Stimulated activated CD8-positive, alpha-beta memory T cell treated with anti-CD3 and anti-CD28 coated beads, Interleukin-15, amount 100 ng/mL, for 4 hours (primary cell): Measurements from ENCODE around the gene TMPRSS3.
"Not testable (repeated sequence)": the region's sequence is repeated elsewhere in the genome, so short reads cannot be mapped to it uniquely, and the experiment has no call there.

Source experiments
- DNase-seq, 2 donors: peaks; one replicate each; pipeline ENCODE4 v3.0.0-alpha.2; 2020; ENCODE audit warnings: low read depth in 2 of 2

The TMPRSS3 gene

DNA sequence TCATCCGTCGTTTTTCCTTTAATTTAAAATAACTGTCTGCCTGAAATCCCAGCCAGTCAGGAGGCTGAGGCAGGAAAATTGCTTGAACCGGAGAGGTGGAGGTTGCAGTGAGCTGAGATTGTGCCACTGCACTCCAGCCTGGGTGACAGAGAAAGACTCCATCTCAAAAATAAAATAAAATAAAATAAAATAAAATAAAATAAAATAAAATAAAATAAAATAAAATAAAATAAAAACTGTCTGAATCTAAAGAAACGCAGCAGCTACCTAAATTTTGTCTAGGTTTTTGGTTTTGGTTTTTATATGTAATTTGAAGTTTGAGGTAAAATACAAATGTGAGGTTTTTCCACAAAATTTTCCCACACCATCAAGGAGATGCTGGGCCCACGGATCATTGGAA is 12.9 kb upstream of the TMPRSS3 start:
- not testable (repeated sequence) for DNase-seq

DNA sequence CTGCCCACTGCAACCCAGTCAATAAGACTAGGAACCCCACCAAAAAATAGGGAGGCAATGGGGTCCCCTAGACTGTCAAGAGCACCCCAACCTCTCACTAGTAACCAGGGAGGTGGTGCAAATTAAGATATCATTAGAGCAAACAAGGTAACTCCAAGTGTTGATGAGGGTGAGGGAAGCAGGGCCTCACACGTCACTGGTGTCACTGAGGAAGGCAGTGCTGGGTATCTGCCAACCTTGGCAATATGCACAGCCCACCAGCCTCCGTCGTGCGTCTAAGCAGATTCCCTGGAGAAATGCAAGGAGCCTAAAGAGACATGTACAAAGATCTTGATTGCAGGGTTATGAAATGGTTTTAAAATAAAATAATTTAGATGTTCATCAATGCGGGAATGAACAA is 11.6 kb upstream of the TMPRSS3 start:
- no peak for DNase-seq

DNA sequence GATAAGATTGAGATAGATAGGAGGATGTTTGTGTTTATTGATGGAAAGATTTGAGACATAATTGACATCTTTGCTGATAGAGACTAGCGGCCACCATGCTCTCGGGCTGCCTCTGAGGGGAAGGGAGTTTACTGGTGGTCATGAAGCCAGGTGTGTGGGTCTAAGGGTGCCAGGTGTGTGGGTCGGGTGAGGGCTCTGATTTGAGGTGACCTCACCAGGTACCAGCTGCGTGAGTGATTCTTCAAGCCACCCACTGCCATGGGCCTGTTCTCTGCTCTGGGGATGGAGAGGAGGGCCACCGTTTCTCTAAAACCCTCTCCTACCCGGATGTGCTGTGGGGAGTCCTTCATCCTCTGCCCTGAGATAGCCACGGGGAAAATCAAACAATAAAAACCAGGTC is 11.0 kb upstream of the TMPRSS3 start:
- DNase-seq: no peak

DNA sequence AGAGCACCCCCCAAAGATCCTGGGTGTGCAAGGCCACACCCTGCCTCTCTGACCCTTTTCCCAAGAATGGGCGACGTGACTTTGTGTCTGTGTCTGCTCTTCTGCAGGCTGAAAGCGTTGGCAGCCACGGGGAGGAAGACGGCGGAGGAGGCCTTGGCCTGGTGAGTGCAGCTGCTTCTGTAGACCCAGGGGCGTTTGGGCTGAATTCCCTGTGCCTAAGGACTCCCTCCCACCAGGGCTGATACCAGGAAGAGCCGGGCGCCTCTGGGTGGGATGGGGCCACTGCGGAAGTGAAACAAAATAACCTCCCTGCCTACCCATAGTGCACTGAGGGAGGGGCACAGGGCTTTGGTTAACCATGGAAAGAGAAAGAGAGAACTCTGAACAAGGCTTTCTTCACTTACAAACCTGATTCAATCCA is 10.4 kb upstream of the TMPRSS3 start:
- DNase-seq: no peak

DNA sequence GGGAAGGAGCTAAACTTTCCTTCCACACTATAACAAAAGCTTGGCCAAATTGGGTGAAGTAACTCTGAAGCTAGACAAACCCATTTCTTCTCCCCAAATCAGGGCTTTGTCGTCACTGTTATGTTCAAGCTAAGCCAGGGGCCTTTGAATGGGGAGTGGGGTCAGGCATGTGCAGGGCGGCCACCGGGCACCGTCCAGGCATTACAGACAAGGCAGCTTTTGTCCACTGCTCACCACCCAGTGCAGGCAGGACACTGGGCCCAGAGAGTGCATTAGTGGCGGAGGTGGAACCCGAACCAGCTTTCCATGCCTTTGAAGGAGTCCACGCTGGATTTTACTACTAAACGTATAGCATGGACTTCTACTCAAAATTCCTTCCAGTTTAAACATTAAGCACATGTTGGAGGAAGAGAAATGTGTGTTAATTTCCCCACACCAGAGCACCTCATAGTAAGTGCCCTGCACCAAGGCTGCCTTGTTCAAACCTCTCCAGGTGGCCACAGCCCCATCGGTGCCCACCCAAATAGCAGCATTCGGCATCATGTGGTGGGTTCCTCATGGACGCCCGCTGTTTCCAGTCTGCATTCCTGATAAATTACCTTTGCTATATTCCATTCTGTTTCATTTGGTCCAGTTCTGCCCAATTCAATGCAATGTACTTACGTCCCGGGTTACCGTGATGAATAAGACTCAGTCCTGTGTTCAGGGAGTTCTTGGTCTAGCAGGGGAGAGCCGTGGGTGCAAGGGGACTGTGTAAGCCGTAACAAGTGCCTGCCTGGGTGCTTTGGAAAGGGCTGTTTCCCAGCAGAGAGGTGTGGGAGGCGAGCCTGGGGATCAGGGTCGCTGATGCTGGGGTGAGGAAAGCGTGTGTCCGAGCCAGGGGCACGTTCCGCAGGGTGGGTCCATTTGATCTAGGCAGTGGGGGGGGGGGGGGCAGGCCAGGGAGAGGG is 9.5 kb upstream of the TMPRSS3 start:
- DNase-seq: no peak

DNA sequence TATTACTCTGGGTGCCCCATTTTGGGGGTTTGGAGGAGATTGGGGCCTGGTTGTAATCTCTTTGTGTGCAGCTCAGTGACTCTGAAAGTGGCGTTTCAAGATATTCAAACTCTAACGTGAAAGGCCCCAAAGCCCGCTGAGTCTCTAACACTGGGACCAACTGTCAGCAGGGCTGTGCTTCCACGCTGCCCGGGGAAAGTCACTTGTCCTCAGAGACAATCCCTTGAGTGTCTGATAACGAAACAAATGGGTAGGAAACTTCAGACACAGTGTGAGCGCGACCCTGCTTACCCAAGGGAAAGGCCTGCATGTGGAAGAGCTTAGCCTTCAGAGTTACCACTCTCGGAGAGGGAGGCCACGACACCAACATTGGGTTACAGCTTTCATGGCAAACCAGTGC is 8.7 kb upstream of the TMPRSS3 start:
- DNase-seq: no peak

DNA sequence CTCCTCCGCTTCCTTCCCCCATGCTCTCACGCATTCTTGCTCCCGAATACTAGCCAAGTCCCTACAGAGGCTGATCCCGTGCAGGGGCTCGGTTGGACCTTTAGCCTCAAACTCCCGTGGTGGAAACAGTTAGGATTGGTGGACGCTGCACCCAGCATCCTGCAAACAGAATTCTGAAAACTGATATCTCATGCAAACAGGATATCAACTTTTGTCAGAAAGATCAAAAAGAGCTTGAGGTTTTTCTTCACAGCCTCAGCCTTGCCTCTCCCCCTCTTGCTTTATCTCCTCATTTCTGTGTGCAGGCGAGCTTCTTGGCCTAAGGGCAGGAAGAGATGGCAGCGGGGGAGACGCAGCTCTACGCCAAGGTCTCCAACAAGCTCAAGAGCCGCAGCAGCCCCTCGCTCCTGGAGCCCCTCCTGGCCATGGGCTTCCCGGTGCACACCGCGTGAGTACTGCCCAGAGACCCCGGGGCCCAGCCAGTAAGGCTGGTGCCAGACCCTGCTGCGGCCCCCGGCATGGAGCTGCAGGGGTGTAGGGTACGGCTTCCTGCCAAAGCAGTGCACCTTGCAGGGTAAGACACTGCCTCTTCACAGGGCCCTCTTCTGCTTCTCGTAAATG is 7.9 kb upstream of the TMPRSS3 start, which contains the start of gene UBASH3A:
Gene UBASH3A, plus strand, starts transcription at position 292 of the 621 bp plus-strand sequence. Its CDS starts 44 bp downstream, at position 336.
- no peak for DNase-seq

DNA sequence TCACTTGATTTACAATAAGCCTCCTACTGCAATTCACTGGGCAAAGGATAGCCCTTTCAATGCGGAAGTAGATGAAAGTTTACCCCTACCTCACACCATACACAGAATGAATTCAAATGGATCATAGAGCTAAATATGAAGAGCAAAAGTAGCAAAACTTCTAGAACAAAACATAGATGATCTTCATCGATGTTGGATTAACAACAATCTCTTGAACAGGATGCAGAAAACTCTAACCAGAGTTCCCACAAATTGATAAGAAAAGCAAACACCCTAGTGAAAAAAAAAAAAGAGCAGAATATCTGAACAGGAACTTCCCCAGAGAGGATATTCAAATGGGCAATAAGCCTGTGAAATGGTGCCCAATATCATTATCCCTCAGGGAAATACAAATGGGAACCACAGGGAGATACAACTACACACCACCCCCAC is 6.0 kb upstream of the TMPRSS3 start:
- no peak for DNase-seq

DNA sequence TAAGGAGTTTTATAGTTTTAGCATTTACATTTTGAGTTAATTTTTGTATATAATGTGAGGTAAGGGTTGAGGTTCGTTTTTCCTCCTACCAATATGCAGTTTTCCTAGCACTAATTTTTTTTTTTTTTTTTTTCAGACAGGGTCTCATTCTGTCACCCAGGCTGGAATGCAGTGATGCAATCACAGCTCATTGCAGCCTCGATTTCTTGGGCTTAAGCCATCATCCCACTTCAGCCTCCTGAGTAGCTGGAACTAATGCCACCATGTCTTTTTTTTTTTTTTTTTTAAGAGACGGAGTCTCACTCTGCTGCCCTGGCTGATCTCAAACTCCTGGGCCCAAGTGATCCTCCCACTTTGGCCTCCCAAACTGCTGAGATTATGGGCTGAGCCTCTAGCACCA is 5.3 kb upstream of the TMPRSS3 start:
- DNase-seq: no peak

DNA sequence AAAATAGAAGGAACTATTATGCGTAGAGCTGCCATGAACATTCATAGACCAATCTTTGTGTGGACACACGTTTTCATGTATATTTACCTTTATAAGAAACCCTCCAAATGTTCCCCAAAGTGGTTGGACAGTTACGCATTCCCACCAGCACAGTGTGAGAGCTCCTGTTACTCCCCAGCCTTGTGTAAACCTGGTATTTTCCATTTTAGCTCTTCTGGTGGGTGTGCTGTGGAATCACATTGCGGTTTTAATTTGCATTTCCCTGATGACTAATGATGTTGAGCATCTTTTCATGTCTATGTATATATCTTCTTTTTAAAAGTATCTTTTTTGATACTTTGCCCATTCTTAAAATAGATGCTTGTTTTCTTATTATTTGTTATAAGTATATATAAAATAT is 4.7 kb upstream of the TMPRSS3 start:
- DNase-seq: no peak

DNA sequence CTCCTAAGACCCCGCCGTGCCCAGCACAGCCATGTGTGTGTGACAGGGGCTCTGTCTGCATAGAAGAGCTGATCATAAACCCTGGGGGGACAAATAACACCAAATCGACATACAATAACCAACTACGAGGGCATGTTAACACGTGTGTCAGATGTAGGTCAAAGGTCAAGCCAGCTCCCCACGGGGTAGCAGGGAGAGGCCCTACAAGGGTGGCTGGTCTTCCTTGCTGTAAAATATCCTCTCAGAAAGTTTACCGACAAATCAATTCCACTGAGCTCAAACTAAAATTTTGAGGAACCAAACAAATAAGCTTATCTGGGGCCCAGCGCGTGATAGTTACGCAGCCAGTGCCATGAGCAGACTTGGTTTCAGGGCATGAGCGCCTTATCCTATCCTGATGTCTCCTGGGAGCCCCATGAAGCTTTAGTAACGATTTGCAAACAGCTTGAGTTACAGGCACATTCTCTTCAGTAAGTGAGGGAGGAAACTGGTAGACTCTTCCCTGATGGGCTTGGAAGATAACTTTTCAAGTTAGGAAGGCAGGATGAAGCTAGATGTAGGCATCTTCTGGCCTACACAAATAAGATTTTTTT is 2.7 kb upstream of the TMPRSS3 start:
- no peak for DNase-seq

DNA sequence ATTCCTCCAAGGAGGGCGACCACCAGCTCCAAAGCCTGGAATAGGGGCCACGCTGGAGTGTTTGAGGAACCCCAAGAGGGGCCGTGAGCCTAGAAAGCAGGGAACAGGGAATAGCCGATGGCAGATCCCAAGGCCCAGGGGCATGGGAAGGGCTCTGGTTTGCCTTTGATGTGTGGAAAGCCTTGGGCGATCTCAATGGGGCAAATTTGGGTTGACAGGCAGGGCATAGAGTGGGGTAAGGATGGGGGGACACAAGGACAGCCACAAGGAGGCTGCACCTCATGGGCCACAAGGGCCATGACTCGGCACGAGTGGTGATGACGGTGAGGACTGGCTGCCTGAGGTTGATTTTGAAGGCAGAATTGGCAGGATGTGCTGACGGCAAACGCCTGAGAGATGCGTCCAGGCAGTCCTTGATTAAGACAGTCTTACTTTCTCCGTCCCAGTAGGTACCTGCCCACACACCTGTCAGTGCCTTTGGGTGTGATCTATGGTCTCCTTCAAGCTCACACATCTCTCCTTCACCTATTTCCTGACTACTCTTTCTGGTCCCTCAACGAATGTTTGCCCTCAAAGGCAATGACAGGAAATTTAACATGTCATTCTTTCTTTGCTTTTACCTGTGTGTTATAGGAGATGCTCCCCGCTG is 2.0 kb upstream of the TMPRSS3 start:
- no peak for DNase-seq

DNA sequence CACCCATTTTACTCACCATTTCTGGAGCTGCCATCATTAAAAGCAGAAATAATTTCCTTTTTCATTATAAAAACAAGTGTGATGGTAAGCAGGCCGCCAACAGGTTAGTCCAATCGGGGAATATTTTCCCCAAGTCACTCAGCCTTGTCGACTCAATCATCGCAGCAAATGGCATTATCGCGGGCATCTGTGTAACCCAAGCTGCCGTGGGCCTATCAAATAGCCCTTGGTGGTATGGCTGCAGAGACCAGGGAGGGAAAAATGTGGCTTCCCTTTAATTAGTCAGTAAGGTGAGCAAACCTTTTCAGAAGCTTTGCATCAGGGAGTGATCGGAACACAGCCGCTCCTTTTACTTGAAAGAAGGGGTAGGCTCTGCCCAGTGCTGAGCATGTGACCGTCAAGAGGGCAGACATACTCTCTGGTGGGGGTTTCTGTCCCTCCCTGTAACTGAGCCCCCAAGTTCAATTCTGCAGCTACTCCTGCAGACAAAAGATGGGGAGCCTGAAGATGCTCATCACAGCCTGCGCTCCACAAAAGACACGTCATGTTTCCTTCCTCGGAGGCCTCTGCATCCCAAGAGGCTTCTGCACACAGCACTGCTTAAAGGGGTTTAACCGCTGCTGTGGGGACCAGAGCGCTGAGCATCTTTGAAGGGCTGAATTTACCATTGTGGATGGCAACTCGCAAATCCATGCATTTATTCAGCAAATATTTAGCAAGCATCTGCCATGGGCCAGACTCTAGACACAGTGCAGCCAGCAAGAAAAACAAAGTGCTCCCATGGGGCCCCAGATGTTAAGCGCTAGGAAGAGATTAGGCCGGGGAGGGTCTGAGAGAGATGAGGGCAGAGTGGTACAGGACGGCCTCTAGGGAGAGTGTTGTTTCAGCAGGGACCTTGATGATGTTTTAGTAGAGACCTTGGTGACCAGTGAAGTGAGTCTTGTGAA is 1.2 kb upstream of the TMPRSS3 start:
- no peak for DNase-seq

DNA sequence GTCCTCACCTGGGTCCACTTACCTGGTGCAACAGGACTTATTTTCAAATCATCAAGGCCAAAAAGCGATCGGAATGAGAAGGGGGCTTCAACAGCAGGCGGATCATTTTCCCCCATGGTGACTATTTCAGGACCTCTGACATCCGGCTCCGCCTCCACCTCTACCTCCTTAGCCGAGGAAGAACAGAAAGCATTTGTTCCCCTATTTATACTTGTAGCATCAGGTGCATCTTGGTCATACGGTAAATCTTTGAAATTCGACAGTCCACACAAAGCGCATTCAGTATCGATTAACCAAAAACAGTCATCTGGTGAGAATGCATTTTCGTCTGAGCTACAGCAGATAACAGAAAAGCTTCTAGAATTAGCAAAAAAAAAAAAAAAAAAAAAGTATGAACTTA is 550 bp downstream of the TMPRSS3 start:
- no peak for DNase-seq

DNA sequence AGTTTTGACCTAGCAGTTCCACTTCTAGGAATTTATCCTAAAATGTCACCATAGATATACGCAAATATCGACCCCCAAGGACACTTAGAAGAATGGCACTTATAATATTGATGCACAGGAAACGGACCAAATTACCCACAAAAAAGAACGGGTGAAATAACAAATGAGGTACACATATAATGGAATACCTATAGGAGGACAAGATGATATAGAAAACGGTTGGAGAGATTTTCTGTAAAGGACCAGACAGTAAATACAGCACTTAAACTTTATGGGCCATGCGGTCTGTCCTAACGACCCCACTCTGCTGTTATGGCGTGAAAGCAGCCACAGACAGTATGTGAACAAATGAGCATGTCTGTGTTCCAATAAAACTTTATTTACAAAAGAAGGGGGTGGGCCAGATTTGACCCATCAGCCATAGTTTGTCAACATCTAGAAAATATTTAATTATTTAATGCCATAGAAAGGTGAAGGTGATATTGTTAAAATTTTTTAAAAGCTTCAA is 2.4 kb downstream of the TMPRSS3 start:
- no peak for DNase-seq

DNA sequence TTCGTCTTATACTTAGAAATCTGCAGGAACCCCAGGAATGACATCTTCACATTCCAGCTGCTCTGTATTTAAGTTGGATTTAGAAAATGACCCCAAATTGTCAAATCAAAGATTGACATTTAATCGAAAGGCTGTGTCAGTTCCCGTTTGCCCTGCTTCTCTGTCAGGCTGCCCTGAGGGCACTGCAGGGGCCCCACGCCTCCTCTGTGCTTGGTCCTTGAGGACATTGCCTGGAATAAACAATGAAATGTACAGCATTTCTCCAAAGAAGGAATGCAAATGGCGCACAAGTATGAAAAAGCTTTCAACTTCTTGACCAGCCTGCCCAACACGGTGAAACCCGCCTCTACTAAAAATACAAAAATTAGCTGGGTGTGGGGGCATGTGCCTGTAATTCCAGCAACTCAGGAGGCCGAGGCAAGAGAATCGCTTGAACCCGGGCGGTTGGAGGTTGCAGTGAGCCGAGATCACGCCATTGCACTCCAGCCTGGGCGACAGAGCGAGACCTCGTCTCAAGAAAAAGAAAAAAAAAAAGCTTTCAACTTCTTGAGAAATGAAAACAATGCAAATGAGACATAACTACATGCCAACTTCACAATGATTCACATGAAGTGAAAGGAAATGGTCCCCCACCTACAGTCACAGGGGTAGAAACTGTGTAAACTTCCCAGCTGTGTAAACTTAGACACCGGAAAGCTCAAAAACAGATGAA is 3.0 kb downstream of the TMPRSS3 start:
- no peak for DNase-seq

DNA sequence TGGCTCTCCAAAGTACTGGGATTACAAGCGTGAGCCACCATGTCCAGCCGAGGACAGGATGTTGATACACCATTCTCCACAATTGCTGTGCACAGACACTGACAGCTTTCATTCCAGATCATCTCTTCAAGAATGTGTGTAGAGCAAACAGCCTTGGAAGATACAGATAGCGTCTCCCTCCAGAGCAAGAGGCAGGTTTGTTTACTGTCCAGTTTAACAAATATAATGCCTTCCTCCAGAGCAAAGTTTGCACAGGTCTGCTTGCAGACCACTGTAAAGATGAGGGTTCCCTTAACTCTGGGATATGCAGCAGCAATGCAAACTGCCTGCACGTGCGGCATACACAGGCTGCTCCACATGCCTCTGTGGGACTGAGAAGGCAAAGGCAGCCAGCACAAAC is 4.6 kb downstream of the TMPRSS3 start:
- DNase-seq: no peak

DNA sequence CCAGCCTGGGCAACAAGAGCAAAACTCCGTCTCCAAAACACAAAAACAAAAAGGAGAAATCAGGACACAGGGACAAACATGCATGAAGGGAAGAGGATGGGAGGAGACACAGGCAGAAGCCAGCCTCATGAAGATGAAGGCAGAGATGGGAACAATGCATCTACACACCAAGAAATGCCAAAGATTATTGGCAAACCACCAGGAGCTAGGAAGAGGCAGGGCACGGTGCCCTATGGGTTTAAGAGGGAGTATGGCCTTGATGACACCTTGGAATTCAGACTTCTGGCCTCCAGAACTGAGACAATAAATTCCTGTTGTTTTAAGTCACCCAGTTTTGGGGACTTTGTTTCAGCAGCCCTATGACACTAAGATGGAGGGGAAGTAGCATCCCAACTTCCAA is 5.2 kb downstream of the TMPRSS3 start:
- DNase-seq: no peak

DNA sequence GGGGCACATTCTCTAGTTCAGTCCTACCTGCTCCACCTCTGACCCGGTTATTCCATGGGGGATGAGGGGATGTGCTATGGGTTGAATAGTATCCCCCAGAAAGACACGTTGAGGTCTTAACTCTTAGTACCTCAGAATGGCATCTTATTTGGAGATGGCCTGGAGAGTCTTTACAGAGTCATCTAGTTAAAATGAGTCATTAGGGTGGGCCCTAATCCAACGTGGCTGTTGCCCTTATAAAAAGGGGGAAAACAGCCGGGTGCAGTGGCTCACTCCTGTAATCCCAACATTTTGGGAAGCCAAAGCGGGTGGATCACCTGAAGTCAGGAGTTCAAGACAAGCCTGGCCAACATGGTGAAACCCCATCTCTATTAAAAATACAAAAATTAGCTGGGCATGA is 5.7 kb downstream of the TMPRSS3 start:
- DNase-seq: no peak

DNA sequence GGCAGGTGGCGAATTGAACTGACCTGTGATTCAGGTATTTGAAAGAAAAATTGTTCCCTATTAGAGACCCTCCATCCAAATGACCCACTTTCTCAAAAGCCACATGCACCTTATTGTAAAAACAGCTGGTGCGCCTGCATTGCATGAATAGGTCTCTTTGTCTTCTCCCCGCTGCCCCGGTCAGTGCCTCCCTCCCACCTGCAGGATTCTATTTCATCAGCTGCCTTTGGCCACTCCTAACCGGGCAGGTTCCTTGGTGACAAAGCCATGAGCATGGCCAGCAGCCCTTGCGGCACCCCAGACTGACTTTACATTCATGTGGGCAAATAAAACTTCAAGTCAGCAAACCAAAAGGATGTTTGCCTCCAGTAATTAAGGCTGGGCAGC is 6.4 kb downstream of the TMPRSS3 start:
- DNase-seq: no peak
